Effector memory CD4-positive, alpha-beta T cell (primary cell): ENCODE results near the gene MYO5B.

Source experiments
- DNase-seq, 3 donors: peaks; one replicate each; pipeline ENCODE4 v3.0.0-alpha.2; 2020
- H3K27ac ChIP-seq: 2 replicates; pipeline ENCODE4 v1.7.0; 2013; ENCODE audit warnings: mild to moderate bottlenecking, low read length, moderate library complexity; ENCODE audit not compliant: insufficient read depth, poor library complexity, severe bottlenecking
- H3K27me3 ChIP-seq: replicated peaks from 2 replicates; pipeline ENCODE4 v1.7.0; 2013; ENCODE audit warnings: mild to moderate bottlenecking, low read length; ENCODE audit not compliant: insufficient read depth, control insufficient read depth, poor library complexity, severe bottlenecking
- H3K36me3 ChIP-seq: 2 replicates; pipeline ENCODE4 v1.7.0; 2013; ENCODE audit warnings: mild to moderate bottlenecking, low read length, moderate library complexity; ENCODE audit not compliant: control insufficient read depth, insufficient read depth
- H3K4me1 ChIP-seq: 2 replicates; pipeline ENCODE4 v1.7.0; 2013; ENCODE audit warnings: low read length, mild to moderate bottlenecking; ENCODE audit not compliant: control insufficient read depth, insufficient read depth, poor library complexity, severe bottlenecking
- H3K4me3 ChIP-seq: 2 replicates; pipeline ENCODE4 v1.7.0; 2013; ENCODE audit warnings: low read length, low read depth, mild to moderate bottlenecking; ENCODE audit not compliant: insufficient read depth, poor library complexity, severe bottlenecking
- H3K9me3 ChIP-seq: 2 replicates; pipeline ENCODE4 v1.7.0; 2013; ENCODE audit warnings: mild to moderate bottlenecking, low read length, moderate library complexity; ENCODE audit not compliant: control insufficient read depth

MYO5B gene

GRCh38 chr18:50203801-50204604 is 9.1 kb upstream of the MYO5B start:
- Histone ChIP-seq H3K27ac (no peak overlapping the region), H3K4me3 (no peak overlapping the region), H3K27me3 (no peaks in the 10 kb centered on the region), H3K9me3 (no peaks in the 10 kb centered on the region), H3K36me3 (no peaks in the 10 kb centered on the region), H3K4me1 (no peaks in the 10 kb centered on the region)
- no peak for DNase-seq

- no peaks in the 10 kb centered on the region for H3K4me1 ChIP-seq
Observed at GRCh38 chr18:50201476-50202018, 6.6 kb upstream of the MYO5B start.

GRCh38 chr18:50199921-50200320 is 5.0 kb upstream of the MYO5B start:
- Histone ChIP-seq H3K27ac (no peak overlapping the region), H3K4me1 (no peaks in the 10 kb centered on the region), H3K9me3 (no peaks in the 10 kb centered on the region), H3K4me3 (no peak overlapping the region), H3K36me3 (no peaks in the 10 kb centered on the region), H3K27me3 (peaks cover 15% of the 10 kb centered on the region)
- DNase-seq: no peak

More at GRCh38 chr18:50201476-50202018, 6.6 kb upstream of the MYO5B start:
- H3K4me3 ChIP-seq: no peak overlapping the region
- H3K9me3 ChIP-seq: no peaks in the 10 kb centered on the region
- H3K27me3 ChIP-seq: peaks cover 4% of the 10 kb centered on the region
- H3K27ac ChIP-seq: no peak overlapping the region
- H3K36me3 ChIP-seq: no peaks in the 10 kb centered on the region
- DNase-seq: no peak

GRCh38 chr18:50199346-50199855 is 4.5 kb upstream of the MYO5B start:
- H3K27ac ChIP-seq: no peak overlapping the region
- H3K4me1 ChIP-seq: peaks cover 1% of the 10 kb centered on the region
- peaks cover 15% of the 10 kb centered on the region for H3K27me3 ChIP-seq
- H3K4me3 ChIP-seq: no peak overlapping the region
- DNase-seq: no peak
- H3K9me3 ChIP-seq: no peaks in the 10 kb centered on the region
- H3K36me3 ChIP-seq: no peaks in the 10 kb centered on the region

GRCh38 chr18:50196261-50196660 is 1.3 kb upstream of the MYO5B start:
- Histone ChIP-seq H3K9me3 (no peaks in the 10 kb centered on the region), H3K4me1 (peaks cover 8% of the 10 kb centered on the region), H3K4me3 (no peak overlapping the region), H3K36me3 (no peaks in the 10 kb centered on the region), H3K27ac (no peak overlapping the region), H3K27me3 (peaks cover 17% of the 10 kb centered on the region)
- no peak for DNase-seq

- no peak overlapping the region for H3K4me3 ChIP-seq
- H3K9me3 ChIP-seq: no peaks in the 10 kb centered on the region
- DNase-seq: no peak
- H3K36me3 ChIP-seq: no peaks in the 10 kb centered on the region
- H3K4me1 ChIP-seq: peaks cover 8% of the 10 kb centered on the region
- no peak overlapping the region for H3K27ac ChIP-seq
- peaks cover 17% of the 10 kb centered on the region for H3K27me3 ChIP-seq
Observed at GRCh38 chr18:50195689-50196088, 742 bp upstream of the MYO5B start.

- no peak overlapping the region for H3K27ac ChIP-seq
- H3K9me3 ChIP-seq: no peaks in the 10 kb centered on the region
- no peaks in the 10 kb centered on the region for H3K36me3 ChIP-seq
- H3K4me1 ChIP-seq: peaks cover 8% of the 10 kb centered on the region
- no peak for DNase-seq
- peaks cover 17% of the 10 kb centered on the region for H3K27me3 ChIP-seq
- peak overlapping the region; percentile 35 for H3K4me3 ChIP-seq
Observed at GRCh38 chr18:50193796-50194630, 934 bp downstream of the MYO5B start.

- H3K27me3 ChIP-seq: peaks cover 13% of the 10 kb centered on the region
Observed at GRCh38 chr18:50192995-50193795, 1.8 kb downstream of the MYO5B start.

GRCh38 chr18:50190926-50191325 is 4.0 kb downstream of the MYO5B start:
- H3K27me3 ChIP-seq: peaks cover 8% of the 10 kb centered on the region
- no peak for DNase-seq
- H3K4me3 ChIP-seq: no peak overlapping the region
- H3K4me1 ChIP-seq: peaks cover 8% of the 10 kb centered on the region
- no peaks in the 10 kb centered on the region for H3K36me3 ChIP-seq
- no peak overlapping the region for H3K27ac ChIP-seq
- H3K9me3 ChIP-seq: no peaks in the 10 kb centered on the region

More at GRCh38 chr18:50192995-50193795, 1.8 kb downstream of the MYO5B start:
- Histone ChIP-seq H3K4me1 (peaks cover 8% of the 10 kb centered on the region), H3K36me3 (no peaks in the 10 kb centered on the region), H3K27ac (no peak overlapping the region), H3K9me3 (no peaks in the 10 kb centered on the region), H3K4me3 (no peak overlapping the region)
- DNase-seq: no peak
